ENCODE measurements around the gene DPP6. TPM values are rescaled to one million over a fixed set of nuclear protein-coding genes. Genes with fewer than 3 reads are reported as not detected.

DPP6 gene
- total RNA-seq, 4 donors from 2014 or later: 1.8 to 33.7 (median 6.4) TPM

DNA sequence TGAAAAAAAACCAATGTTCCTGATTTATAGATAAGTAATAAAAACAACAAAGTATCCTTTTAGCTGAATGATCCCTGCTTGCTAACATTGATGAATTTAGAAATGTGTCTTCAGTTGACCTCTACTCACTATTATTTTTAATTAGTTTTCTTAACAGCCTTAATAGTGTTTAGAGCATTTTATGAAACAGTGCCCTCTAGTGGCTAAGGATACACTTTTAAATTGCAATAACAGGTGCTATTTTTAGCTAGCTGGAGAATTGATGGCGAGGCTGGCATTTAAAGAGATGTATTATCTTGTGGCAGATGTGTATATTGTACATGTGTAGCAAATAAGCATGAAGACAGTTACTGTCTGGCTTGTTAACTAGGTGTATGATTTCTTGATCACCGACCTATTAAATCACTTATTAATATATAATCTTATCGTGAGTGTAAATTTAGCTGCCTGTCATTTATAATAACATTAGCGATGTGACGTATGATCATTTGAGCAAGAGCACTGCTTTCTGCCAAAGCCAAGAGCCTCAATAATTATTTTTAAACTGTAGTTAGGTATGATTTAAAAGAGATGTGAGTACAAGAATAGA, 451.9 kb downstream of the DPP6 start:
- intact Hi-C loops (cut with DNase I; ENCODE audit: low total_unique reads) (no loop called here), in situ Hi-C loops (cut with MboI; ENCODE audit: low pct_ligation_motif_present in 1 of 4, low pct_unique_long_range_greater_than_20kb in 1 of 4, low sequenced_read_pairs in 3 of 4) (no loop called here)
- no peaks in the 10 kb centered on the region for H3K27me3 ChIP-seq
- no peaks in the 10 kb centered on the region for H3K4me1 ChIP-seq
- TF ChIP-seq POLR2A (IDR thresholded peaks at IDR 0.05) (no peak), EP300 (IDR thresholded peaks at IDR 0.05; ENCODE audit: low read depth) (no peak)
- TF ChIP-seq, protein P1, sequence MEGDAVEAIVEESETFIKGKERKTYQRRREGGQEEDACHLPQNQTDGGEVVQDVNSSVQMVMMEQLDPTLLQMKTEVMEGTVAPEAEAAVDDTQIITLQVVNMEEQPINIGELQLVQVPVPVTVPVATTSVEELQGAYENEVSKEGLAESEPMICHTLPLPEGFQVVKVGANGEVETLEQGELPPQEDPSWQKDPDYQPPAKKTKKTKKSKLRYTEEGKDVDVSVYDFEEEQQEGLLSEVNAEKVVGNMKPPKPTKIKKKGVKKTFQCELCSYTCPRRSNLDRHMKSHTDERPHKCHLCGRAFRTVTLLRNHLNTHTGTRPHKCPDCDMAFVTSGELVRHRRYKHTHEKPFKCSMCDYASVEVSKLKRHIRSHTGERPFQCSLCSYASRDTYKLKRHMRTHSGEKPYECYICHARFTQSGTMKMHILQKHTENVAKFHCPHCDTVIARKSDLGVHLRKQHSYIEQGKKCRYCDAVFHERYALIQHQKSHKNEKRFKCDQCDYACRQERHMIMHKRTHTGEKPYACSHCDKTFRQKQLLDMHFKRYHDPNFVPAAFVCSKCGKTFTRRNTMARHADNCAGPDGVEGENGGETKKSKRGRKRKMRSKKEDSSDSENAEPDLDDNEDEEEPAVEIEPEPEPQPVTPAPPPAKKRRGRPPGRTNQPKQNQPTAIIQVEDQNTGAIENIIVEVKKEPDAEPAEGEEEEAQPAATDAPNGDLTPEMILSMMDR (IDR thresholded peaks at IDR 0.05): peak; percentile 38 to 70 (median 51)
- 51 to 55% methylated on average over 5 of the region's 5 CpGs for WGBS, 2 donors (ENCODE audit: low coverage in 1 of 2)
- H3K27ac ChIP-seq: no peak overlapping the region
- no peaks in the 10 kb centered on the region for H3K36me3 ChIP-seq
- no peak for DNase-seq
- no peaks in the 10 kb centered on the region for H3K9me3 ChIP-seq
- H3K4me3 ChIP-seq: no peak overlapping the region

DNA sequence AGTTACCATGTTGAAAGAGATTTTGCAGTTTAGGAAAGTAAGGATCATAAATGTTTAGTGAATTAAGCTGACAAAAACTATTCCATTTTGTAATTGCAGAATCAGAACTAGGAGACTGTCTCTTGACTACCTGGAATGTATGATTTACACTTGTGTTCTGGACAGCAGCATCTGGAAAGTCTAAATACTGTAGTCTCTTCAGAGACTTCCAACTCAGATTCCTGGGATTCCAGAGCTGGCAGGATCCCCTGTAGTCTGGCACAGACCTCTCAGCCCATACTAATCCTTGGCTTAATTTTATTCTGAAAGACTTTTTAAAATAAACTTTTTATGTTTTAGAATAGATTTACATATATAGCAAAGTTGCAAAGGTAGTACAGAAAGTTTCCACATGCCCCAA, 452.7 kb downstream of the DPP6 start:
- DNase-seq: no peak
- H3K4me3 ChIP-seq: no peak overlapping the region
- intact Hi-C loops (cut with DNase I; ENCODE audit: low total_unique reads) (no loop called here), in situ Hi-C loops (cut with MboI; ENCODE audit: low pct_ligation_motif_present in 1 of 4, low pct_unique_long_range_greater_than_20kb in 1 of 4, low sequenced_read_pairs in 3 of 4) (no loop called here)
- no peaks in the 10 kb centered on the region for H3K36me3 ChIP-seq
- no peaks in the 10 kb centered on the region for H3K4me1 ChIP-seq
- H3K27ac ChIP-seq: no peak overlapping the region
- TF ChIP-seq POLR2AphosphoS5 (IDR thresholded peaks at IDR 0.05): no peak
- TF ChIP-seq POLR2A (IDR thresholded peaks at IDR 0.05): no peak
- TF ChIP-seq EP300 (IDR thresholded peaks at IDR 0.05; ENCODE audit: low read depth): no peak
- TF ChIP-seq, protein P1 (IDR thresholded peaks at IDR 0.05): no peak
- no peaks in the 10 kb centered on the region for H3K27me3 ChIP-seq
- no peaks in the 10 kb centered on the region for H3K9me3 ChIP-seq

DNA sequence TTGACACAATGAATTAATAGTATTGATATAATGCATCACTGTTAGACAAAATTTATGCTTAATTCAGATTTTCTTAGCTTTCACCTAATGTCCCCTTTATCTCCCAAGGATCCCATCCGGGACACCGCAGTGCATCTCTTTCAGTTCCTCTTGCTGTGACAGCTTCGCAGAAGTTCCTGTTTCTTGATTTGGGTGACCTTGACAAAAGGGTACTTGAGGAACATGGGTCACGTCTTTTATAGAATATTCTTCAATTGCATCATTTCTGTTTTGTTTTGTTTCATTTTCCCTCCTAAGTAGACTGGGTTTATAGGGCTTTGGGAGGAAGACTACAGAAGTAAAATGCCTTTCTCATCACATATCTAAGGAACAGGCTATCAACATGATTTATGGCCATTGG, 453.2 kb downstream of the DPP6 start:
- Histone ChIP-seq H3K27ac (no peak overlapping the region), H3K36me3 (no peaks in the 10 kb centered on the region), H3K4me1 (no peaks in the 10 kb centered on the region), H3K9me3 (no peaks in the 10 kb centered on the region), H3K27me3 (no peaks in the 10 kb centered on the region), H3K4me3 (no peak overlapping the region)
- DNase-seq: no peak
- 63 to 83% methylated on average over 4 of the region's 4 CpGs for WGBS, 2 donors (ENCODE audit: low coverage in 1 of 2)
- intact Hi-C loops (cut with DNase I; ENCODE audit: low total_unique reads) (no loop called here), in situ Hi-C loops (cut with MboI; ENCODE audit: low pct_ligation_motif_present in 1 of 4, low pct_unique_long_range_greater_than_20kb in 1 of 4, low sequenced_read_pairs in 3 of 4) (no loop called here)
- TF ChIP-seq POLR2AphosphoS5 (IDR thresholded peaks at IDR 0.05): no peak
- TF ChIP-seq POLR2A (IDR thresholded peaks at IDR 0.05): no peak
- TF ChIP-seq, protein P1 (IDR thresholded peaks at IDR 0.05): no peak

DNA sequence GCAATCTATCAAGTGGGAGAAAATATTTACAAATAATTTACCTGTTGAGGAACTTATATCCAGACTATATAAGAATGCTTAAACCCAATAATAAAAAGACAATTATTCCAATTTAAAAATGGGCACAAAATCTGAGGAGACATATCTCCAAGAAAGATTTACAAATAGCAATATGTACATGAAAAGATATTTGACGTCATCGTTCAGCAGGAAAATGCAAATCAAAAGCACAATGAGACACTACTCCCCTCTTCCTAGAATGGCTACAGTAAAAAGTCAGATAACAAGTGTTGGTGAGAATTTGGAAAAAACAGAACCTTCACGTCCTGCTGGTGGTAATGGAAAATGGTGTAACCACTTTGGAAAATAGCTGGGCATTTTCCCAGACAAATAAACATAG, 457.0 kb downstream of the DPP6 start:
- no peak overlapping the region for H3K4me3 ChIP-seq
- no peaks in the 10 kb centered on the region for H3K36me3 ChIP-seq
- in situ Hi-C loops (cut with MboI; ENCODE audit: low pct_ligation_motif_present in 1 of 4, low pct_unique_long_range_greater_than_20kb in 1 of 4, low sequenced_read_pairs in 3 of 4) (no loop called here), intact Hi-C loops (cut with DNase I; ENCODE audit: low total_unique reads) (no loop called here)
- no peak for DNase-seq
- H3K27ac ChIP-seq: no peak overlapping the region
- no peaks in the 10 kb centered on the region for H3K9me3 ChIP-seq
- no peaks in the 10 kb centered on the region for H3K4me1 ChIP-seq
- no peaks in the 10 kb centered on the region for H3K27me3 ChIP-seq
- 71 to 80% methylated on average over 3 of the region's 3 CpGs for WGBS, 2 donors (ENCODE audit: low coverage in 1 of 2)
- TF ChIP-seq EP300 (IDR thresholded peaks at IDR 0.05; ENCODE audit: low read depth) (no peak), POLR2A (IDR thresholded peaks at IDR 0.05) (no peak), POLR2AphosphoS5 (IDR thresholded peaks at IDR 0.05) (no peak)
- TF ChIP-seq, protein P1 (IDR thresholded peaks at IDR 0.05): no peak

All from transverse colon (tissue), 4 donors.